Activated naive CD4-positive, alpha-beta T cell (primary cell): Measurements from ENCODE around the gene VCL.

Source experiments
- DNase-seq, 4 experiments: peaks; one replicate each; lab custom pipeline; 2025; lab: John Stamatoyannopoulos, UW

The VCL gene

GRCh38 chr10:74151879-74152722 lies 154.2 kb downstream of the VCL start:
- no peak for DNase-seq

GRCh38 chr10:74153123-74153522 lies 155.2 kb downstream of the VCL start:
- no peak for DNase-seq

GRCh38 chr10:74153676-74154075 lies 155.8 kb downstream of the VCL start:
- DNase-seq = no peak

- DNase-seq = no peak
Observed at GRCh38 chr10:74156919-74157289, 159.0 kb downstream of the VCL start.

- no peak for DNase-seq
Observed at GRCh38 chr10:74160013-74160412, 162.1 kb downstream of the VCL start.

- no peak for DNase-seq
Observed at GRCh38 chr10:74163319-74164068, 165.6 kb downstream of the VCL start.

- DNase-seq = no peak
Observed at GRCh38 chr10:74164716-74165529, 167.0 kb downstream of the VCL start.

- DNase-seq = no peak
Observed at GRCh38 chr10:74165530-74165901, 167.6 kb downstream of the VCL start.

- no peak for DNase-seq
Observed at GRCh38 chr10:74167443-74167842, 169.5 kb downstream of the VCL start.
